H9 (cell line): Measurements from ENCODE around the gene CRYGN. TPM values are rescaled to one million over a fixed set of nuclear protein-coding genes. Genes with fewer than 3 reads are reported as not detected.

Experiments
- DNase-seq: peaks from one replicate; pipeline ENCODE4 v3.0.0-alpha.2; 2017
- H2AFZ ChIP-seq: one replicate; pipeline ENCODE4 v1.6.1; 2013; ENCODE audit warnings: mild to moderate bottlenecking, low read length, control low read depth, moderate library complexity
- H2AK5ac ChIP-seq: 2 replicates; pipeline ENCODE4 v1.6.1; 2013; ENCODE audit warnings: low read length, control low read depth, mixed read lengths; ENCODE audit not compliant: insufficient read length
- H2BK120ac ChIP-seq: one replicate; pipeline ENCODE4 v1.6.1; 2013; ENCODE audit warnings: low read depth, mild to moderate bottlenecking, low read length, control low read depth, inconsistent platforms; ENCODE audit not compliant: poor library complexity, severe bottlenecking
- H2BK12ac ChIP-seq: 2 replicates; pipeline ENCODE4 v1.6.1; 2013; ENCODE audit warnings: low read length, control low read depth, mixed read lengths, low read depth; ENCODE audit not compliant: insufficient read length
- H2BK15ac ChIP-seq: 2 replicates; pipeline ENCODE4 v1.6.1; 2013; ENCODE audit warnings: low read depth, low read length, control low read depth
- H2BK20ac ChIP-seq: one replicate; pipeline ENCODE4 v1.6.1; 2013; ENCODE audit warnings: low read depth, mild to moderate bottlenecking, low read length, control low read depth, inconsistent platforms; ENCODE audit not compliant: poor library complexity, severe bottlenecking
- H2BK5ac ChIP-seq: 2 replicates; pipeline ENCODE4 v1.6.1; 2013; ENCODE audit warnings: low read length, control low read depth, mixed read lengths; ENCODE audit not compliant: insufficient read length
- H3K14ac ChIP-seq: 2 replicates; pipeline ENCODE4 v1.6.1; 2013; ENCODE audit warnings: low read length, control low read depth; ENCODE audit not compliant: insufficient read depth
- H3K18ac ChIP-seq: 2 replicates; pipeline ENCODE4 v1.6.1; 2013; ENCODE audit warnings: low read depth, mild to moderate bottlenecking, mixed read lengths, low read length, control low read depth; ENCODE audit not compliant: insufficient read length
- H3K23ac ChIP-seq: 2 replicates; pipeline ENCODE4 v1.6.1; 2013; ENCODE audit warnings: low read length, control low read depth, mixed read lengths, low read depth; ENCODE audit not compliant: insufficient read length
- H3K23me2 ChIP-seq: 2 replicates; pipeline ENCODE4 v1.6.1; 2013; ENCODE audit warnings: low read depth, mild to moderate bottlenecking, mixed read lengths, low read length, control low read depth; ENCODE audit not compliant: insufficient read length, poor library complexity, severe bottlenecking
- H3K27ac ChIP-seq: 2 replicates; pipeline ENCODE4 v1.5.1; 2013; ENCODE audit warnings: low read length, control low read depth, mixed read lengths, low read depth; ENCODE audit not compliant: insufficient read length
- H3K27me3 ChIP-seq: 2 replicates; pipeline ENCODE4 v1.6.1; 2013; ENCODE audit warnings: low read length, control low read depth, inconsistent platforms; ENCODE audit not compliant: insufficient read depth
- H3K4ac ChIP-seq: 2 replicates; pipeline ENCODE4 v1.6.1; 2013; ENCODE audit warnings: low read depth, mild to moderate bottlenecking, control low read depth, inconsistent platforms, low read length, moderate library complexity
- H3K4me1 ChIP-seq: 2 replicates; pipeline ENCODE4 v1.6.1; 2013; ENCODE audit warnings: low read length, control low read depth, inconsistent platforms; ENCODE audit not compliant: insufficient read depth
- H3K4me2 ChIP-seq: 2 replicates; pipeline ENCODE4 v1.6.1; 2013; ENCODE audit warnings: low read length, control low read depth, mixed read lengths; ENCODE audit not compliant: insufficient read length, insufficient read depth
- H3K56ac ChIP-seq: 2 replicates; pipeline ENCODE4 v1.6.1; 2013; ENCODE audit warnings: low read depth, mild to moderate bottlenecking, mixed read lengths, low read length, control low read depth; ENCODE audit not compliant: insufficient read length
- H3K79me1 ChIP-seq: 2 replicates; pipeline ENCODE4 v1.6.1; 2013; ENCODE audit warnings: low read depth, mild to moderate bottlenecking, moderate library complexity, low read length, control low read depth, inconsistent platforms; ENCODE audit not compliant: insufficient read depth, poor library complexity, severe bottlenecking
- H3K79me2 ChIP-seq: 2 replicates; pipeline ENCODE4 v1.6.1; 2013; ENCODE audit warnings: low read length, control low read depth, inconsistent platforms; ENCODE audit not compliant: insufficient read depth
- H3K9ac ChIP-seq: 2 replicates; pipeline ENCODE4 v1.6.1; 2013; ENCODE audit warnings: low read length, control low read depth, mixed read lengths; ENCODE audit not compliant: insufficient read length; ENCODE audit errors: extremely low read depth
- H3K9me3 ChIP-seq: one replicate; pipeline ENCODE4 v1.6.1; 2013; ENCODE audit warnings: low read depth, low read length, inconsistent platforms; ENCODE audit not compliant: control insufficient read depth
- H3T11ph ChIP-seq: one replicate; pipeline ENCODE4 v1.6.1; 2013; ENCODE audit warnings: mild to moderate bottlenecking, low read length, control low read depth, inconsistent platforms
- H4K20me1 ChIP-seq: one replicate; pipeline ENCODE4 v1.6.1; 2013; ENCODE audit not compliant: control insufficient read depth, insufficient read length, insufficient read depth
- H4K5ac ChIP-seq: 2 replicates; pipeline ENCODE4 v1.6.1; 2013; ENCODE audit warnings: low read depth, mild to moderate bottlenecking, mixed read lengths, low read length, control low read depth; ENCODE audit not compliant: insufficient read length
- H4K8ac ChIP-seq: replicated peaks from 2 replicates; pipeline ENCODE4 v1.6.1; 2013; ENCODE audit warnings: low read length, control low read depth, mixed read lengths, low read depth; ENCODE audit not compliant: insufficient read length
- H4K91ac ChIP-seq: 2 replicates; pipeline ENCODE4 v1.6.1; 2013; ENCODE audit warnings: low read depth, mild to moderate bottlenecking, moderate library complexity, mixed read lengths, low read length, control low read depth; ENCODE audit not compliant: insufficient read length
- H3K27ac Mint-ChIP-seq, 3 experiments: 2 replicates in 2 of 3; 3 replicates in 1 of 3; pipeline ENCODE4 v1.8.0; 2020 to 2021; ENCODE audit warnings: mixed read lengths in 3 of 3, mild to moderate bottlenecking in 1 of 3, moderate library complexity in 1 of 3
- H3K27me3 Mint-ChIP-seq: 2 replicates; pipeline ENCODE4 v1.8.0; 2021; ENCODE audit warnings: low read depth, mild to moderate bottlenecking, moderate library complexity, mixed read lengths
- H3K36me3 Mint-ChIP-seq, 3 experiments: 2 replicates in 2 of 3; 3 replicates in 1 of 3; pipeline ENCODE4 v1.8.0; 2020 to 2021; ENCODE audit warnings: low read depth in 3 of 3, mixed read lengths in 3 of 3; ENCODE audit not compliant: insufficient read depth in 1 of 3
- H3K4me1 Mint-ChIP-seq, 2 experiments: 2 replicates each; pipeline ENCODE4 v1.8.0; 2020; ENCODE audit warnings: mixed read lengths in 2 of 2
- H3K4me3 Mint-ChIP-seq, 2 experiments: 2 replicates in 1 of 2; 3 replicates in 1 of 2; pipeline ENCODE4 v1.8.0; 2020 to 2021; ENCODE audit warnings: mild to moderate bottlenecking in 2 of 2, mixed read lengths in 2 of 2, moderate library complexity in 1 of 2
- H3K9me3 Mint-ChIP-seq, 2 experiments: 2 replicates in 1 of 2; 3 replicates in 1 of 2; pipeline ENCODE4 v1.8.0; 2020; ENCODE audit warnings: mild to moderate bottlenecking in 2 of 2, mixed read lengths in 2 of 2, moderate library complexity in 1 of 2
- WGBS: extraction: QIAGEN DNeasy Blood & Tissue Kit; methylation state at CpG from one replicate; pipeline ENCODE4 v1.1.7; 2013; ENCODE audit warnings: missing lambda C conversion rate, low lambda C conversion rate, mixed read lengths; ENCODE audit not compliant: insufficient read length; ENCODE audit errors: extremely low coverage; 5-methylcytosine and 5-hydroxymethylcytosine counted together
- total RNA-seq: library from RNA; stranded (reverse); gene quantifications from 2 replicates; pipeline ENCODE4 v1.2.1, GENCODE V29; 2021
- TF ChIP-seq, protein P1 (sequence below): fragments of 200-600 bp; sonication (generic); conservative IDR thresholded peaks from 3 replicates; pipeline ENCODE4 v1.8.0; 2021; ENCODE audit warnings: antibody characterized with exemption, mild to moderate bottlenecking

CRYGN gene
- total RNA-seq, 1 experiment from 2014 or later, result 1.8 TPM

DNA sequence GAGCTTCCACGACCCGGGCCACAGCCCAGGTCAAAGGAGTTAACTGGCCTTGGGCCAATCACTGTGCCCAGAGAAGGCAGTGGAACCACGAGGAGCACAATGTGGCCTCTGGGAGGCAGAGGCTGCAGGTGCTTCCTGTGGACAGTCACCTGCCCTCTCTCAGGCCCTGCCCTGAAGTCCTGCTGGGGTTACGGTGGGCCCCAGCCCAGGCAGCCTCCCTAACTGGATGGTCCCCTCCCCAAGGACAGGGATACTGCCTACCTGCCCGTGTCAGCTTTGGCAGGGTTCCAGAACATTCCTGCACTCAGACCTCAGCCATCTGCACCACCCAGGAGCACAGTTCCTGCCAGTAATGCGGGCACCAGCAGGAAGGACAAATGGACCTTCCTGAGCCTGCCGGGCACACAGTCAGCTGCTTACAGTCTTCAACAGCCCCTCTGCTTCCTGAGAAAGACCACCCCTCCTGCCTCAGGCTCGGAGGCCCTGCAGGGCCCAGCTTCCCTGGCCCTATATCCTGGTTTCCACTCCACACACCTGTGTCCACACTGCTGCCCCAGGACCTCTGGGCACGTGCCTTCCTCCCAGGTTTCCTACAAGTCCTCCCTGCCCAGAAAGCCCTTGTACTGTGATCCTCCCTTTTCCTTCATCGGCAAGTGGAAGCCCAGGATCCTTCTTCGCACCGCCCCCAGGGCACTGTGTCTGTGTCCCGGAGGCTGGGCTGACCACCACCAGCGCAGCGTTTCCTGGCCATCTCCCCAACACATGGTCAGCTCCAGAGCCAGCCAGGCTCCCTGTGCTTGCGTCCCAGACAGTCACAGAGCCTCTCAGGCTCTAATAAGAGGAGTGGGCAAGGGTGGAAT, 53.4 kb downstream of the CRYGN start:
- H3T11ph ChIP-seq, result no peak overlapping the region
- no peak overlapping the region for H2BK12ac ChIP-seq
- no peaks in the 10 kb centered on the region for H4K20me1 ChIP-seq
- H2BK120ac ChIP-seq, result no peak overlapping the region
- no peak overlapping the region for H3K23ac ChIP-seq
- WGBS, result no CpG with 5 or more reads among the region's 16 CpGs
- no peak overlapping the region for H2AK5ac ChIP-seq
- H4K5ac ChIP-seq, result no peak overlapping the region
- Mint-ChIP-seq H3K27me3 (peaks cover 37% of the 10 kb centered on the region), H3K4me1 (peaks cover 9 to 17% of the 10 kb centered on the region in 2 experiments), H3K27ac (peak overlapping the region in 1 of 3 experiments; percentile 25; a peak in 1 of 7 replicates), H3K9me3 (no peaks in the 10 kb centered on the region), H3K36me3 (peaks cover 0 to 7% (median 0%) of the 10 kb centered on the region in 3 experiments; a peak in 2 of 7 replicates), H3K4me3 (no peak overlapping the region)
- no peaks in the 10 kb centered on the region for H3K79me1 ChIP-seq
- H3K4me2 ChIP-seq, result no peak overlapping the region
- no peak overlapping the region for H2BK20ac ChIP-seq
- no peaks in the 10 kb centered on the region for H3K9me3 ChIP-seq
- H2BK15ac ChIP-seq, result no peak overlapping the region
- no peak for DNase-seq
- H3K27me3 ChIP-seq, result peaks cover 8% of the 10 kb centered on the region; the same call in 1 of the 2 replicates
- H3K27ac ChIP-seq, result no peak overlapping the region
- no peak overlapping the region for H3K56ac ChIP-seq
- no peak overlapping the region for H3K9ac ChIP-seq
- no peak overlapping the region for H4K91ac ChIP-seq
- no peak overlapping the region for H2AFZ ChIP-seq
- no peak overlapping the region for H3K4ac ChIP-seq
- peaks cover 8% of the 10 kb centered on the region for H3K23me2 ChIP-seq
- TF ChIP-seq, protein P1, sequence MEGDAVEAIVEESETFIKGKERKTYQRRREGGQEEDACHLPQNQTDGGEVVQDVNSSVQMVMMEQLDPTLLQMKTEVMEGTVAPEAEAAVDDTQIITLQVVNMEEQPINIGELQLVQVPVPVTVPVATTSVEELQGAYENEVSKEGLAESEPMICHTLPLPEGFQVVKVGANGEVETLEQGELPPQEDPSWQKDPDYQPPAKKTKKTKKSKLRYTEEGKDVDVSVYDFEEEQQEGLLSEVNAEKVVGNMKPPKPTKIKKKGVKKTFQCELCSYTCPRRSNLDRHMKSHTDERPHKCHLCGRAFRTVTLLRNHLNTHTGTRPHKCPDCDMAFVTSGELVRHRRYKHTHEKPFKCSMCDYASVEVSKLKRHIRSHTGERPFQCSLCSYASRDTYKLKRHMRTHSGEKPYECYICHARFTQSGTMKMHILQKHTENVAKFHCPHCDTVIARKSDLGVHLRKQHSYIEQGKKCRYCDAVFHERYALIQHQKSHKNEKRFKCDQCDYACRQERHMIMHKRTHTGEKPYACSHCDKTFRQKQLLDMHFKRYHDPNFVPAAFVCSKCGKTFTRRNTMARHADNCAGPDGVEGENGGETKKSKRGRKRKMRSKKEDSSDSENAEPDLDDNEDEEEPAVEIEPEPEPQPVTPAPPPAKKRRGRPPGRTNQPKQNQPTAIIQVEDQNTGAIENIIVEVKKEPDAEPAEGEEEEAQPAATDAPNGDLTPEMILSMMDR, result no peak
- no peak overlapping the region for H4K8ac ChIP-seq
- no peaks in the 10 kb centered on the region for H3K4me1 ChIP-seq
- no peak overlapping the region for H3K18ac ChIP-seq
- H3K79me2 ChIP-seq, result no peaks in the 10 kb centered on the region
- no peak overlapping the region for H2BK5ac ChIP-seq
- H3K14ac ChIP-seq, result no peak overlapping the region; the same call in 1 of the 2 replicates
